NCI-H345 treated with DMSO at 0.1 percent for 48 hours (cell line): ENCODE measurements around the gene ERVFRD-1.
"Not testable (repeated sequence)": the region's sequence is repeated elsewhere in the genome, so short reads cannot be mapped to it uniquely, and the experiment has no call there.

Experiments
- DNase-seq: peaks from one replicate; lab custom pipeline; 2025; ENCODE audit not compliant: unreplicated experiment; lab: John Stamatoyannopoulos, UW

The ERVFRD-1 gene

GRCh38 chr6:11129908-11130565 is 18.5 kb upstream of the ERVFRD-1 start:
- DNase-seq, result no peak

GRCh38 chr6:11128608-11129007 is 17.1 kb upstream of the ERVFRD-1 start:
- DNase-seq, result no peak

GRCh38 chr6:11126876-11127275 is 15.4 kb upstream of the ERVFRD-1 start:
- DNase-seq, result no peak

- no peak for DNase-seq
Observed at GRCh38 chr6:11123978-11124377, 12.5 kb upstream of the ERVFRD-1 start.

GRCh38 chr6:11122380-11122779 is 10.9 kb upstream of the ERVFRD-1 start:
- no peak for DNase-seq

- DNase-seq, result no peak
Observed at GRCh38 chr6:11121851-11122250, 10.3 kb upstream of the ERVFRD-1 start.

GRCh38 chr6:11120271-11121005 is 8.9 kb upstream of the ERVFRD-1 start:
- no peak for DNase-seq

- DNase-seq, result not testable (repeated sequence)
Observed at GRCh38 chr6:11115808-11116536, 4.4 kb upstream of the ERVFRD-1 start.

- DNase-seq, result no peak
Observed at GRCh38 chr6:11113038-11113437, 1.5 kb upstream of the ERVFRD-1 start.

- no peak for DNase-seq
Observed at GRCh38 chr6:11111769-11112437, 378 bp upstream of the ERVFRD-1 start.

GRCh38 chr6:11108726-11109125 is 2.8 kb downstream of the ERVFRD-1 start:
- DNase-seq, result no peak

GRCh38 chr6:11103065-11103464 is 8.5 kb downstream of the ERVFRD-1 start:
- DNase-seq, result no peak

GRCh38 chr6:11101417-11101816 is 10.1 kb downstream of the ERVFRD-1 start:
- DNase-seq, result no peak

- DNase-seq, result no peak
Observed at GRCh38 chr6:11098004-11098403, 13.5 kb downstream of the ERVFRD-1 start.

GRCh38 chr6:11097476-11097875 is 14.0 kb downstream of the ERVFRD-1 start:
- no peak for DNase-seq

GRCh38 chr6:11096109-11096508 is 15.4 kb downstream of the ERVFRD-1 start:
- no peak for DNase-seq

- DNase-seq, result no peak
Observed at GRCh38 chr6:11094941-11095340, 16.6 kb downstream of the ERVFRD-1 start.

- no peak for DNase-seq
Observed at GRCh38 chr6:11094411-11094851, 17.1 kb downstream of the ERVFRD-1 start.

GRCh38 chr6:11093626-11094410 is 17.7 kb downstream of the ERVFRD-1 start, which contains the start of gene SMIM13:
TSS of gene SMIM13 (plus strand) at chr6:11093834. CDS start at chr6:11094314, 480 bp downstream.
- DNase-seq, result peak; percentile 41

- no peak for DNase-seq
Observed at GRCh38 chr6:11093376-11093625, 18.2 kb downstream of the ERVFRD-1 start.
